GM12891 (cell line): ENCODE results near the gene NRROS.

Experiments used
- PAX5 ChIP-seq: IDR thresholded peaks from 2 replicates; pipeline ENCODE4 v1.6.1; 2011; ENCODE audit warnings: low read length, moderate library complexity, mild to moderate bottlenecking; ENCODE audit not compliant: insufficient read depth, severe bottlenecking
- POLR2A ChIP-seq: IDR thresholded peaks from 2 replicates; pipeline ENCODE4 v1.6.1; 2011; ENCODE audit warnings: low read depth, low read length, control low read depth
- POLR2AphosphoS5 ChIP-seq: IDR thresholded peaks from 2 replicates; pipeline ENCODE4 v1.6.1; 2011; ENCODE audit warnings: low read depth, low read length, control low read depth
- POU2F2 ChIP-seq: IDR thresholded peaks from 2 replicates; pipeline ENCODE4 v1.6.1; 2011; ENCODE audit warnings: low read depth, mild to moderate bottlenecking, control low read depth, low read length, moderate library complexity
- SPI1 ChIP-seq: IDR thresholded peaks from 2 replicates; pipeline ENCODE4 v1.6.1; 2011; ENCODE audit warnings: low read depth, low read length, control low read depth
- TAF1 ChIP-seq: IDR thresholded peaks from 2 replicates; pipeline ENCODE4 v1.6.1; 2011; ENCODE audit warnings: low read depth, low read length, control low read depth

- TF ChIP-seq POLR2AphosphoS5 (no peak), POLR2A (no peak), TAF1 (no peak), SPI1 (no peak), PAX5 (no peak), POU2F2 (no peak)
These were observed 522 bp upstream of the NRROS start for GRCh38 chr3:196638861-196639482.
